Trophoblast cell (in vitro differentiated cells and primary cell): ENCODE results near the gene ZFYVE28.
"Not testable (repeated sequence)": the region's sequence is repeated elsewhere in the genome, so short reads cannot be mapped to it uniquely, and the experiment has no call there.

ENCODE experiments used
- DNase-seq, 2 donors: peaks; one replicate each; pipeline ENCODE4 v3.0.0-alpha.2; 2016
- H2AFZ ChIP-seq: 2 replicates; pipeline ENCODE4 v1.6.1; 2013; ENCODE audit warnings: low read length, moderate library complexity, mild to moderate bottlenecking; ENCODE audit not compliant: insufficient read depth, poor library complexity
- H2AK5ac ChIP-seq: 2 replicates; pipeline ENCODE4 v1.6.1; 2013; ENCODE audit warnings: mild to moderate bottlenecking, low read length
- H2BK120ac ChIP-seq: 2 replicates; pipeline ENCODE4 v1.6.1; 2013; ENCODE audit warnings: low read length, mild to moderate bottlenecking, moderate library complexity; ENCODE audit not compliant: insufficient read depth, poor library complexity
- H2BK12ac ChIP-seq: 2 replicates; pipeline ENCODE4 v1.6.1; 2013; ENCODE audit warnings: mild to moderate bottlenecking, low read length, moderate library complexity
- H2BK5ac ChIP-seq: 2 replicates; pipeline ENCODE4 v1.6.1; 2013; ENCODE audit warnings: low read length, low read depth, moderate library complexity, mild to moderate bottlenecking; ENCODE audit not compliant: poor library complexity
- H3K14ac ChIP-seq: 2 replicates; pipeline ENCODE4 v1.6.1; 2013; ENCODE audit warnings: mild to moderate bottlenecking, low read length
- H3K18ac ChIP-seq: 2 replicates; pipeline ENCODE4 v1.6.1; 2013; ENCODE audit warnings: mild to moderate bottlenecking, low read length
- H3K23ac ChIP-seq: 2 replicates; pipeline ENCODE4 v1.6.1; 2013; ENCODE audit warnings: low read length
- H3K27ac ChIP-seq: 2 replicates; pipeline ENCODE4 v1.5.1; 2013; ENCODE audit warnings: low read depth, mild to moderate bottlenecking, inconsistent platforms, low read length, moderate library complexity
- H3K27me3 ChIP-seq: 2 replicates; pipeline ENCODE4 v1.6.1; 2013; ENCODE audit warnings: inconsistent platforms, mild to moderate bottlenecking, low read length, moderate library complexity; ENCODE audit not compliant: insufficient read depth
- H3K36me3 ChIP-seq, 2 experiments: 1 replicate in 1 of 2; 2 replicates in 1 of 2; pipeline ENCODE4 v1.6.1; 2013; ENCODE audit warnings: low read length in 2 of 2, mild to moderate bottlenecking in 2 of 2, moderate library complexity in 1 of 2; ENCODE audit not compliant: insufficient read depth in 2 of 2, control insufficient read depth in 1 of 2
- H3K4ac ChIP-seq: 2 replicates; pipeline ENCODE4 v1.6.1; 2013; ENCODE audit warnings: low read depth, mild to moderate bottlenecking, low read length, moderate library complexity
- H3K4me1 ChIP-seq, 2 experiments: 1 replicate in 1 of 2; 2 replicates in 1 of 2; pipeline ENCODE4 v1.6.1; 2013; ENCODE audit warnings: low read length in 2 of 2, mild to moderate bottlenecking in 2 of 2, moderate library complexity in 1 of 2; ENCODE audit not compliant: insufficient read depth in 2 of 2, control insufficient read depth in 1 of 2
- H3K4me2 ChIP-seq: 2 replicates; pipeline ENCODE4 v1.6.1; 2013; ENCODE audit warnings: inconsistent platforms, mild to moderate bottlenecking, low read length, moderate library complexity
- H3K4me3 ChIP-seq: 2 replicates; pipeline ENCODE4 v1.5.1; 2013; ENCODE audit warnings: mild to moderate bottlenecking, low read depth, low read length, inconsistent platforms
- H3K79me1 ChIP-seq: one replicate; pipeline ENCODE4 v1.6.1; 2013; ENCODE audit warnings: low read length
- H3K79me2 ChIP-seq: 2 replicates; pipeline ENCODE4 v1.6.1; 2013; ENCODE audit warnings: low read length, mild to moderate bottlenecking; ENCODE audit not compliant: control insufficient read depth, insufficient read depth, poor library complexity
- H3K9ac ChIP-seq: 2 replicates; pipeline ENCODE4 v1.6.1; 2013; ENCODE audit warnings: mild to moderate bottlenecking, low read length
- H3K9me3 ChIP-seq: 2 replicates; pipeline ENCODE4 v1.6.1; 2013; ENCODE audit warnings: low read depth, mild to moderate bottlenecking, control low read depth, inconsistent platforms, low read length; ENCODE audit not compliant: insufficient read depth
- H4K12ac ChIP-seq: 2 replicates; pipeline ENCODE4 v1.6.1; 2013; ENCODE audit warnings: low read depth, mild to moderate bottlenecking, low read length, moderate library complexity
- H4K8ac ChIP-seq: 2 replicates; pipeline ENCODE4 v1.6.1; 2013; ENCODE audit warnings: low read depth, mild to moderate bottlenecking, low read length, moderate library complexity
- H4K91ac ChIP-seq: one replicate; pipeline ENCODE4 v1.6.1; 2013; ENCODE audit warnings: low read depth, mild to moderate bottlenecking, low read length, moderate library complexity
- WGBS: extraction: QIAGEN DNeasy Blood & Tissue Kit; methylation state at CpG from one replicate; pipeline ENCODE4 v1.1.7; 2013; ENCODE audit warnings: missing lambda C conversion rate; ENCODE audit not compliant: insufficient read length, insufficient coverage; ENCODE audit errors: extremely low coverage; 5-methylcytosine and 5-hydroxymethylcytosine counted together

The ZFYVE28 gene

GRCh38 chr4:2432991-2433530, 14.6 kb upstream of the ZFYVE28 start:
- Histone ChIP-seq H3K18ac (no peak overlapping the region), H2BK120ac (no peak overlapping the region), H2BK12ac (no peak overlapping the region), H2BK5ac (no peak overlapping the region), H3K79me2 (no peaks in the 10 kb centered on the region), H3K4ac (no peak overlapping the region), H2AFZ (no peak overlapping the region), H4K12ac (no peak overlapping the region), H4K8ac (no peak overlapping the region), H3K14ac (no peak overlapping the region), H3K36me3 (no peaks in the 10 kb centered on the region), H4K91ac (no peak overlapping the region), H3K27ac (no peak overlapping the region), H3K79me1 (no peaks in the 10 kb centered on the region), H3K4me2 (no peak overlapping the region), H3K4me3 (no peak overlapping the region), H3K4me1 (no peaks in the 10 kb centered on the region), H3K9me3 (no peaks in the 10 kb centered on the region), H2AK5ac (no peak overlapping the region), H3K27me3 (no peaks in the 10 kb centered on the region), H3K9ac (no peak overlapping the region), H3K23ac (no peak overlapping the region)
- no CpG with 5 or more reads among the region's 20 CpGs for WGBS
- DNase-seq = no peak

GRCh38 chr4:2432004-2432403, 13.6 kb upstream of the ZFYVE28 start:
- Histone ChIP-seq H4K91ac (no peak overlapping the region), H3K4ac (no peak overlapping the region), H3K4me3 (no peak overlapping the region), H3K9ac (no peak overlapping the region), H3K4me2 (no peak overlapping the region), H3K18ac (no peak overlapping the region), H3K79me2 (no peaks in the 10 kb centered on the region), H3K14ac (no peak overlapping the region), H3K36me3 (no peaks in the 10 kb centered on the region), H4K8ac (no peak overlapping the region), H3K79me1 (no peaks in the 10 kb centered on the region), H3K27me3 (no peaks in the 10 kb centered on the region), H2AFZ (no peak overlapping the region), H3K23ac (no peak overlapping the region), H2AK5ac (no peak overlapping the region), H3K9me3 (no peaks in the 10 kb centered on the region), H3K4me1 (no peaks in the 10 kb centered on the region), H2BK5ac (no peak overlapping the region), H4K12ac (no peak overlapping the region), H3K27ac (no peak overlapping the region), H2BK120ac (no peak overlapping the region), H2BK12ac (no peak overlapping the region)
- no peak for DNase-seq

GRCh38 chr4:2429945-2430757, 11.7 kb upstream of the ZFYVE28 start:
- H2AFZ ChIP-seq, H2BK5ac ChIP-seq, H3K4me2 ChIP-seq, H4K91ac ChIP-seq, H2BK12ac ChIP-seq, H3K14ac ChIP-seq, H2AK5ac ChIP-seq, H3K18ac ChIP-seq, H3K27ac ChIP-seq, H3K23ac ChIP-seq, H3K4me3 ChIP-seq, H2BK120ac ChIP-seq, H3K4ac ChIP-seq, H3K79me2 ChIP-seq, H3K36me3 ChIP-seq, H3K79me1 ChIP-seq, H3K9me3 ChIP-seq, H3K9ac ChIP-seq, H4K12ac ChIP-seq, H3K27me3 ChIP-seq, H4K8ac ChIP-seq, H3K4me1 ChIP-seq: not testable (repeated sequence)
- WGBS = no CpG with 5 or more reads among the region's 49 CpGs
- peak in 1 of 2 donors; percentile 57 for DNase-seq

- Histone ChIP-seq H4K8ac (no peak overlapping the region), H2BK5ac (no peak overlapping the region), H3K27me3 (no peaks in the 10 kb centered on the region), H3K4me1 (no peaks in the 10 kb centered on the region), H4K12ac (no peak overlapping the region), H3K4me2 (no peak overlapping the region), H3K4me3 (no peak overlapping the region), H3K14ac (no peak overlapping the region), H2BK120ac (no peak overlapping the region), H2BK12ac (no peak overlapping the region), H3K79me2 (no peaks in the 10 kb centered on the region), H4K91ac (no peak overlapping the region), H3K4ac (no peak overlapping the region), H3K36me3 (no peaks in the 10 kb centered on the region), H3K18ac (no peak overlapping the region), H3K27ac (no peak overlapping the region), H3K9me3 (peaks cover 1% of the 10 kb centered on the region), H3K23ac (no peak overlapping the region), H2AK5ac (no peak overlapping the region), H3K9ac (no peak overlapping the region), H2AFZ (no peak overlapping the region), H3K79me1 (no peaks in the 10 kb centered on the region)
- WGBS = no CpG with 5 or more reads among the region's 25 CpGs
- DNase-seq = no peak
These were observed 10.2 kb upstream of the ZFYVE28 start for GRCh38 chr4:2428496-2429213.
